Measurements from ENCODE around the gene EBNA1BP2.
"Not testable (repeated sequence)": the region's sequence is repeated elsewhere in the genome, so short reads cannot be mapped to it uniquely, and the experiment has no call there.

Gene EBNA1BP2

GRCh38 chr1:43129426-43129825, 42.7 kb downstream of the EBNA1BP2 start:
- Mint-ChIP-seq H3K4me1 (ENCODE audit: low read depth in 2 of 2) (no peaks in the 10 kb centered on the region), H3K4me3 (no peak overlapping the region), H3K36me3 (ENCODE audit: insufficient read depth) (no peaks in the 10 kb centered on the region), H3K27me3 (peaks cover 51 to 58% of the 10 kb centered on the region in 2 donors), H3K9me3 (no peaks in the 10 kb centered on the region), H3K27ac (no peak overlapping the region)
- DNase-seq: no peak
- no peak for ATAC-seq (replicated peaks)

GRCh38 chr1:43128816-43129215, 43.3 kb downstream of the EBNA1BP2 start:
- Mint-ChIP-seq H3K27me3 (peaks cover 48 to 52% of the 10 kb centered on the region in 2 donors), H3K36me3 (ENCODE audit: insufficient read depth) (no peaks in the 10 kb centered on the region)

GRCh38 chr1:43123031-43123430, 49.1 kb downstream of the EBNA1BP2 start:
- DNase-seq (no peak), ATAC-seq (replicated peaks) (no peak)
- Mint-ChIP-seq H3K4me3 (no peak overlapping the region), H3K27me3 (peaks cover 59 to 60% of the 10 kb centered on the region in 2 donors), H3K4me1 (ENCODE audit: low read depth in 2 of 2) (no peaks in the 10 kb centered on the region), H3K27ac (no peak overlapping the region), H3K36me3 (ENCODE audit: insufficient read depth) (no peaks in the 10 kb centered on the region), H3K9me3 (no peaks in the 10 kb centered on the region)

More at GRCh38 chr1:43128816-43129215, 43.3 kb downstream of the EBNA1BP2 start:
- Mint-ChIP-seq H3K4me3 (no peak overlapping the region), H3K27ac (no peak overlapping the region), H3K4me1 (ENCODE audit: low read depth in 2 of 2) (no peaks in the 10 kb centered on the region), H3K9me3 (no peaks in the 10 kb centered on the region)
- ATAC-seq (replicated peaks) (no peak), DNase-seq (no peak)

GRCh38 chr1:43121256-43121900, 50.7 kb downstream of the EBNA1BP2 start:
- Mint-ChIP-seq H3K4me3 (no peak overlapping the region), H3K4me1 (ENCODE audit: low read depth in 2 of 2) (no peaks in the 10 kb centered on the region), H3K9me3 (no peaks in the 10 kb centered on the region), H3K36me3 (ENCODE audit: insufficient read depth) (no peaks in the 10 kb centered on the region), H3K27ac (no peak overlapping the region), H3K27me3 (peaks cover 47 to 48% of the 10 kb centered on the region in 2 donors)
- ATAC-seq (replicated peaks): no peak
- no peak for DNase-seq

DNA sequence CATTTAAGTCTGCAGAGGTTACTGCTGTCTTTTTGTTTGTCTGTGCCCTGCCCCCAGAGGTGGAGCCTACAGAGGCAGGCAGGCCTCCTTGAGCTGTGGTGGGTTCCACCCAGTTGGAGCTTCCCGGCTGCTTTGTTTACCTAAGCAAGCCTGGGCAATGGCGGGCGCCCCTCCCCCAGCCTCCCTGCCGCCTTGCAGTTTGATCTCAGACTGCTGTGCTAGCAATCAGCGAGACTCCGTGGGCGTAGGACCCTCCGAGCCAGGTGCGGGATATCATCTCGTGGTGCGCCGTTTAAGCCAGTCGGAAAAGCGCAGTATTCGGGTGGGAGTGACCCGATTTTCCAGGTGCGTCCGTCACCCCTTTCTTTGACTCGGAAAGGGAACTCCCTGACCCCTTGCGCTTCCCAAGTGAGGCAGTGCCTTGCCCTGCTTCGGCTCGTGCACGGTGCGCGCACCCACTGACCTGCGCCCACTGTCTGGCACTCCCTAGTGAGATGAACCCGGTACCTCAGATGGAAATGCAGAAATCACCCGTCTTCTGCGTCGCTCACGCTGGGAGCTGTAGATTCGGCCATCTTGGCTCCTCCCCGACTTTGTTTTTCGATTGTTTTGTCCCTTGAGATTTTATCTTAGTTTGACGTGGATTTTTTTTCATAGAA, 52.0 kb downstream of the EBNA1BP2 start:
- ATAC-seq (replicated peaks); H3K9me3 Mint-ChIP-seq; H3K36me3 Mint-ChIP-seq (ENCODE audit: insufficient read depth); H3K27ac Mint-ChIP-seq; H3K4me1 Mint-ChIP-seq (ENCODE audit: low read depth in 2 of 2); H3K4me3 Mint-ChIP-seq; DNase-seq: not testable (repeated sequence)
- peaks cover 42 to 46% of the 10 kb centered on the region in 2 donors for H3K27me3 Mint-ChIP-seq
